ENCODE data around the gene HDDC3. TPM values are rescaled to one million over a fixed set of nuclear protein-coding genes. Genes with fewer than 3 reads are reported as not detected.
A peak's percentile ranks its signal among the peaks of the same experiment; 100 is the strongest.

Gene HDDC3
- total RNA-seq, 2 experiments from 2014 or later, result 34.2 to 35.6 TPM

- Mint-ChIP-seq H3K27ac (peak within 1 kb of the TSS; percentile 94), H3K9me3 (no peaks in the 10 kb centered on the region), H3K4me1 (ENCODE audit: low read depth) (peaks cover 5% of the 10 kb centered on the region), H3K4me3 (peak within 1 kb of the TSS; percentile 85), H3K27me3 (no peaks in the 10 kb centered on the region), H3K36me3 (ENCODE audit: low read depth) (peaks cover 38% of the 10 kb centered on the region)
- TF ChIP-seq CTCF (IDR thresholded peaks at IDR 0.05), result no peak
- intact Hi-C loops (cut with micrococcal nuclease), result loop anchor here (5.0 kb wide), 1 partner anchor 317 kb away; no protein-coding TSS in a partner anchor
- ChIA-PET CTCF (interaction anchor here (1.0 to 8.0 kb wide), 13 partner anchors 11 to 317 kb away, joined by 3 to 178 read pairs (median 20); partner anchors contain the start of genes HDDC3, MAN2A2, SV2B and UNC45A), POLR2A (interaction anchor here (0.7 to 8.3 kb wide), 12 partner anchors 17 to 72 kb away, joined by 3 to 98 read pairs (median 4); partner anchors contain the start of genes HDDC3, MAN2A2 and UNC45A)
- ATAC-seq (peak; percentile 94), DNase-seq (peak; percentile 96)
Measured at GRCh38 chr15:90954712-90955623, 22.6 kb upstream of the HDDC3 start, which contains the start of gene RCCD1. Gene RCCD1, plus strand, starts transcription at chr15:90954884. Its CDS starts 1,851 bp downstream, at chr15:90956735.

- no peak for TF ChIP-seq CTCF (IDR thresholded peaks at IDR 0.05)
- intact Hi-C loops (cut with micrococcal nuclease), result no loop called here
- Mint-ChIP-seq H3K4me1 (ENCODE audit: low read depth) (peaks cover 5% of the 10 kb centered on the region), H3K27ac (peak overlapping the region; percentile 94), H3K27me3 (no peaks in the 10 kb centered on the region), H3K36me3 (ENCODE audit: low read depth) (peaks cover 32% of the 10 kb centered on the region), H3K4me3 (peak overlapping the region; percentile 85), H3K9me3 (no peaks in the 10 kb centered on the region)
- CTCF ChIA-PET, result interaction anchor here (1.0 to 8.0 kb wide), 7 partner anchors 10 to 254 kb away, joined by 3 to 178 read pairs (median 10); partner anchors contain the start of genes HDDC3, MAN2A2 and UNC45A
- DNase-seq, result no peak
- POLR2A ChIA-PET, result interaction anchor here (0.7 to 8.3 kb wide), 11 partner anchors 16 to 73 kb away, joined by 3 to 98 read pairs (median 4); partner anchors contain the start of genes HDDC3 and UNC45A
- ATAC-seq, result no peak
Measured at GRCh38 chr15:90953947-90954711, 21.8 kb upstream of the HDDC3 start.

- peak overlapping the region; percentile 53 for H3K27ac Mint-ChIP-seq
- POLR2A ChIA-PET, result interaction anchor here (0.9 to 8.3 kb wide), 2 partner anchors 15 to 24 kb away, joined by 3 to 98 read pairs; partner anchors contain the start of genes HDDC3 and UNC45A
- H3K4me3 Mint-ChIP-seq, result no peak overlapping the region
- no peak for ATAC-seq
- no peaks in the 10 kb centered on the region for H3K9me3 Mint-ChIP-seq
- CTCF ChIA-PET, result interaction anchor here (1.0 to 8.0 kb wide), 3 partner anchors 19 to 80 kb away, joined by 4 to 178 read pairs (median 10); partner anchors contain the start of genes HDDC3, MAN2A2 and UNC45A
- H3K27me3 Mint-ChIP-seq, result no peaks in the 10 kb centered on the region
- intact Hi-C loops (cut with micrococcal nuclease), result no loop called here
- peaks cover 5% of the 10 kb centered on the region for H3K4me1 Mint-ChIP-seq (ENCODE audit: low read depth)
- DNase-seq, result no peak
- H3K36me3 Mint-ChIP-seq (ENCODE audit: low read depth), result peaks cover 36% of the 10 kb centered on the region
- TF ChIP-seq CTCF (IDR thresholded peaks at IDR 0.05), result no peak
Measured at GRCh38 chr15:90952901-90953677, 20.7 kb upstream of the HDDC3 start.

GRCh38 chr15:90950676-90951075 lies 18.3 kb upstream of the HDDC3 start:
- intact Hi-C loops (cut with micrococcal nuclease), result no loop called here

More at GRCh38 chr15:90950676-90951075, 18.3 kb upstream of the HDDC3 start:
- ChIA-PET POLR2A (no interaction called here), CTCF (interaction anchor here (2.3 kb wide), 1 partner anchor 19 kb away, joined by 10 read pairs; the partner anchor contains the start of gene HDDC3)
- ATAC-seq (no peak), DNase-seq (no peak)
- Mint-ChIP-seq H3K36me3 (ENCODE audit: low read depth) (peaks cover 30% of the 10 kb centered on the region), H3K27me3 (no peaks in the 10 kb centered on the region), H3K27ac (no peak overlapping the region), H3K4me3 (no peak overlapping the region), H3K9me3 (no peaks in the 10 kb centered on the region), H3K4me1 (ENCODE audit: low read depth) (peaks cover 2% of the 10 kb centered on the region)
- TF ChIP-seq CTCF (IDR thresholded peaks at IDR 0.05), result no peak

Data from activated CD8-positive, alpha-beta T cell treated with anti-CD3 and anti-CD28 coated beads for 36 hours (primary cell).